Liver (tissue), 9 donors: ENCODE data around the gene OR6K3. TPM values are rescaled to one million over a fixed set of nuclear protein-coding genes. Genes with fewer than 3 reads are reported as not detected.

Experiments
- DNase-seq: peaks from one replicate; pipeline ENCODE4 v3.0.0-alpha.2; 2017; ENCODE audit warnings: low spot score
- H3K27ac ChIP-seq, 2 donors: one replicate each; pipeline ENCODE4 v1.7.0; 2013; ENCODE audit warnings: inconsistent platforms in 2 of 2, low read length in 2 of 2, control low read depth in 1 of 2, low read depth in 1 of 2, mild to moderate bottlenecking in 1 of 2
- H3K27me3 ChIP-seq, 4 donors: one replicate each; pipeline versions ENCODE4 v1.6.1 to v1.7.0; 2013; ENCODE audit warnings: low read length in 3 of 4, inconsistent platforms in 1 of 4, mild to moderate bottlenecking in 1 of 4, moderate library complexity in 1 of 4; ENCODE audit not compliant: control insufficient read depth in 4 of 4, insufficient read depth in 4 of 4
- H3K36me3 ChIP-seq, 4 donors: one replicate each; pipeline versions ENCODE4 v1.6.1 to v1.7.0; 2013; ENCODE audit warnings: low read length in 3 of 4, mild to moderate bottlenecking in 3 of 4, low read depth in 1 of 4, moderate library complexity in 1 of 4; ENCODE audit not compliant: control insufficient read depth in 4 of 4, insufficient read depth in 3 of 4
- H3K4me1 ChIP-seq, 4 donors: one replicate each; pipeline versions ENCODE4 v1.6.1 to v1.7.0; 2013; ENCODE audit warnings: low read length in 3 of 4, mild to moderate bottlenecking in 3 of 4, moderate library complexity in 1 of 4; ENCODE audit not compliant: control insufficient read depth in 4 of 4, insufficient read depth in 4 of 4
- H3K4me3 ChIP-seq, 3 donors: one replicate each; pipeline versions ENCODE4 v1.6.1 to v1.7.0; 2013; ENCODE audit warnings: low read length in 3 of 3, control low read depth in 1 of 3, low read depth in 1 of 3, mild to moderate bottlenecking in 1 of 3
- H3K9ac ChIP-seq, 2 donors: one replicate each; pipeline ENCODE4 v1.7.0; 2013; ENCODE audit warnings: low read length in 2 of 2, mild to moderate bottlenecking in 2 of 2, moderate library complexity in 2 of 2, control low read depth in 1 of 2, low read depth in 1 of 2
- H3K9me3 ChIP-seq, 4 donors: one replicate each; pipeline versions ENCODE4 v1.6.1 to v1.7.0; 2013; ENCODE audit warnings: low read length in 3 of 4; ENCODE audit not compliant: control insufficient read depth in 4 of 4
- EGR1 ChIP-seq, 2 donors: IDR thresholded peaks; 2 replicates each; pipeline ENCODE4 v1.6.1; 2016 to 2018; ENCODE audit warnings: antibody characterized with exemption in 2 of 2, low read depth in 2 of 2
- FOXA1 ChIP-seq: IDR thresholded peaks from 2 replicates; pipeline ENCODE4 v1.6.1; 2016; ENCODE audit warnings: antibody characterized with exemption
- FOXA2 ChIP-seq: IDR thresholded peaks from 2 replicates; pipeline ENCODE4 v1.6.1; 2016; ENCODE audit warnings: antibody characterized with exemption
- GABPA ChIP-seq, 2 donors: IDR thresholded peaks in 1 of 2; conservative IDR thresholded peaks in 1 of 2; 2 replicates each; pipeline ENCODE4 v1.6.1; 2016; ENCODE audit warnings: antibody characterized with exemption in 2 of 2, mild to moderate bottlenecking in 1 of 2, moderate library complexity in 1 of 2
- HNF4A ChIP-seq, 2 donors: conservative IDR thresholded peaks; 2 replicates each; pipeline ENCODE4 v1.6.1; 2016; ENCODE audit warnings: antibody characterized with exemption in 2 of 2, mild to moderate bottlenecking in 2 of 2
- HNF4G ChIP-seq: IDR thresholded peaks from 2 replicates; pipeline ENCODE4 v1.6.1; 2016; ENCODE audit warnings: antibody characterized with exemption
- JUND ChIP-seq, 2 donors: IDR thresholded peaks; 2 replicates each; pipeline ENCODE4 v1.6.1; 2016; ENCODE audit warnings: antibody characterized with exemption in 2 of 2
- MAX ChIP-seq: IDR thresholded peaks from 2 replicates; pipeline ENCODE4 v1.6.1; 2016; ENCODE audit warnings: antibody characterized with exemption
- NR2F2 ChIP-seq: IDR thresholded peaks from 2 replicates; pipeline ENCODE4 v1.6.1; 2016; ENCODE audit warnings: antibody characterized with exemption
- RAD21 ChIP-seq, 2 donors: IDR thresholded peaks; 2 replicates each; pipeline ENCODE4 v1.6.1; 2016; ENCODE audit warnings: antibody characterized with exemption in 2 of 2, mild to moderate bottlenecking in 2 of 2
- REST ChIP-seq: IDR thresholded peaks from 2 replicates; pipeline ENCODE4 v1.6.1; 2016; ENCODE audit warnings: antibody characterized with exemption, mild to moderate bottlenecking
- RXRA ChIP-seq, 2 donors: IDR thresholded peaks; 2 replicates each; pipeline ENCODE4 v1.6.1; 2017 to 2018; ENCODE audit warnings: antibody characterized with exemption in 2 of 2, mild to moderate bottlenecking in 1 of 2
- SP1 ChIP-seq: IDR thresholded peaks from 2 replicates; pipeline ENCODE4 v1.6.1; 2018; ENCODE audit warnings: antibody characterized with exemption, mild to moderate bottlenecking
- TAF1 ChIP-seq: conservative IDR thresholded peaks from 2 replicates; pipeline ENCODE4 v1.6.1; 2016; ENCODE audit warnings: antibody characterized with exemption, mild to moderate bottlenecking
- YY1 ChIP-seq: IDR thresholded peaks from 2 replicates; pipeline ENCODE4 v1.6.1; 2016; ENCODE audit warnings: antibody characterized with exemption, mild to moderate bottlenecking
- ZBTB33 ChIP-seq: IDR thresholded peaks from 2 replicates; pipeline ENCODE4 v1.6.1; 2016; ENCODE audit warnings: antibody characterized with exemption
- WGBS: extraction: QIAGEN DNeasy Blood & Tissue Kit; methylation state at CpG from one replicate; pipeline ENCODE4 v1.1.7; 2013; 5-methylcytosine and 5-hydroxymethylcytosine counted together
- polyA plus RNA-seq, 2 donors: library from polyadenylated mRNA; stranded (reverse) in 1 of 2; unstranded in 1 of 2; fragments of 200-250 nt in 1 of 2; fragments of >200 nt in 1 of 2; fragmentation: Nextera tagmentation in 1 of 2; extraction: Ambion mirVana in 1 of 2; gene quantifications; one replicate each; pipeline versions ENCODE4 v1.2.1 to v1.2.3, GENCODE V29; 2013 to 2015
- total RNA-seq, 2 donors: library from RNA; depleted of rRNA; stranded (reverse); fragments of >200 nt; gene quantifications; one replicate each; pipeline ENCODE4 v1.2.3, GENCODE V29; 2014
- TF ChIP-seq, protein P1 (sequence below): IDR thresholded peaks from 2 replicates; pipeline ENCODE4 v1.6.1; 2016; ENCODE audit warnings: antibody characterized with exemption
- TF ChIP-seq, protein P2 (sequence below): fragments of 150-350 bp; IDR thresholded peaks from 2 replicates; pipeline ENCODE4 v1.5.1; 2017; ENCODE audit warnings: improper control_type of control experiment, low read depth, low read length; ENCODE audit not compliant: missing input control
- donor health status: healthy.
- donor health status: healthy.
- donor health status: healthy.
- donor health status: healthy.
- donor health status: healthy.

Gene OR6K3
- total and polyA plus RNA-seq, 4 donors = 0.19 TPM; not detected in 3

DNA sequence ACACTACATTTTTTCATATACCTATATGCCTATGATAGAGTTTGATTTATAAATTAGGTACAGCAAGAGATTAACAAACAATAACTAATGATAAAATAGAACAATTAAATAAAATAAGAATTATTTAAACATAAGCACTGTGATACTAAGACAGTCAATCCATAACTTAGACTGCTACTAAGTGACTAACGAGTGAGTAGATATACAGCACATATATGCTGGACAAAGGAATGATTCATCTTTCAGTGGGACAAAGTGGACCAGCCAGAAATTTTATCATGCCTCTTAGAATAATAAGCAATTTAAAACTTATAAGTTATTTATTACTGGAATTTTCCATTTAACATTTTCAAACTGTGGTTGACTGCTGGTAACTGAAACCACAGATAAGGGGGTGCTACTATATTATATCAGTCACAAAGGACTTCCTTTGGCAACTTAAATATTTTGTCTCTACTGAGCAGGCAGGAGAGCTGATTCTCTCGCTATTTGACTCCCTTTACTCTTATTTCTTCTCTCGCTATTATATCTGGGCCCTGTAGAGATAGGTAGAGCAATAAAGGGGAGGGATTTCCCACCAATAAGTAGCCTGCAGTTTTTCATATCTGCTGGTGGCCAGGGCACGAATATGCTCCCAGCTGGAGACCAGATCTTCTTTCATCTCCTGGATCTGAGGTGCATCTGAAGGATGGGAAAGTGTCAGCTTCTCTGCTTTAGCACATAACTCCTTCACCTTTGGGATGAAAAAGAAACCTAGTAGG lies 44.8 kb downstream of the OR6K3 start:
- no peak overlapping the region for H3K4me3 ChIP-seq
- WGBS = 56% methylated on average over 4 of the region's 4 CpGs
- H3K9me3 ChIP-seq = no peaks in the 10 kb centered on the region
- H3K4me1 ChIP-seq = no peaks in the 10 kb centered on the region
- no peak overlapping the region for H3K9ac ChIP-seq
- peaks cover 0 to 3% (median 0%) of the 10 kb centered on the region in 4 donors for H3K27me3 ChIP-seq
- H3K27ac ChIP-seq = no peak overlapping the region
- H3K36me3 ChIP-seq = no peaks in the 10 kb centered on the region
- TF ChIP-seq NR2F2 (no peak), SP1 (no peak), HNF4G (no peak), FOXA1 (no peak), EGR1 (IDR thresholded peaks at IDR 0.05; ENCODE audit: low read depth in 2 of 2) (no peak), MAX (no peak), HNF4A (conservative IDR thresholded peaks at IDR 0.05) (no peak), ZBTB33 (no peak), TAF1 (no peak), RXRA (IDR thresholded peaks at IDR 0.05) (no peak), JUND (IDR thresholded peaks at IDR 0.05) (no peak), GABPA (IDR thresholded peaks at IDR 0.05 in 1 of 2, conservative IDR thresholded peaks at IDR 0.05 in 1 of 2) (no peak), REST (no peak)
- TF ChIP-seq, protein P1, sequence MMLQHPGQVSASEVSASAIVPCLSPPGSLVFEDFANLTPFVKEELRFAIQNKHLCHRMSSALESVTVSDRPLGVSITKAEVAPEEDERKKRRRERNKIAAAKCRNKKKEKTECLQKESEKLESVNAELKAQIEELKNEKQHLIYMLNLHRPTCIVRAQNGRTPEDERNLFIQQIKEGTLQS = no peak
- TF ChIP-seq, protein P2, sequence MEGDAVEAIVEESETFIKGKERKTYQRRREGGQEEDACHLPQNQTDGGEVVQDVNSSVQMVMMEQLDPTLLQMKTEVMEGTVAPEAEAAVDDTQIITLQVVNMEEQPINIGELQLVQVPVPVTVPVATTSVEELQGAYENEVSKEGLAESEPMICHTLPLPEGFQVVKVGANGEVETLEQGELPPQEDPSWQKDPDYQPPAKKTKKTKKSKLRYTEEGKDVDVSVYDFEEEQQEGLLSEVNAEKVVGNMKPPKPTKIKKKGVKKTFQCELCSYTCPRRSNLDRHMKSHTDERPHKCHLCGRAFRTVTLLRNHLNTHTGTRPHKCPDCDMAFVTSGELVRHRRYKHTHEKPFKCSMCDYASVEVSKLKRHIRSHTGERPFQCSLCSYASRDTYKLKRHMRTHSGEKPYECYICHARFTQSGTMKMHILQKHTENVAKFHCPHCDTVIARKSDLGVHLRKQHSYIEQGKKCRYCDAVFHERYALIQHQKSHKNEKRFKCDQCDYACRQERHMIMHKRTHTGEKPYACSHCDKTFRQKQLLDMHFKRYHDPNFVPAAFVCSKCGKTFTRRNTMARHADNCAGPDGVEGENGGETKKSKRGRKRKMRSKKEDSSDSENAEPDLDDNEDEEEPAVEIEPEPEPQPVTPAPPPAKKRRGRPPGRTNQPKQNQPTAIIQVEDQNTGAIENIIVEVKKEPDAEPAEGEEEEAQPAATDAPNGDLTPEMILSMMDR = no peak
- DNase-seq = no peak

DNA sequence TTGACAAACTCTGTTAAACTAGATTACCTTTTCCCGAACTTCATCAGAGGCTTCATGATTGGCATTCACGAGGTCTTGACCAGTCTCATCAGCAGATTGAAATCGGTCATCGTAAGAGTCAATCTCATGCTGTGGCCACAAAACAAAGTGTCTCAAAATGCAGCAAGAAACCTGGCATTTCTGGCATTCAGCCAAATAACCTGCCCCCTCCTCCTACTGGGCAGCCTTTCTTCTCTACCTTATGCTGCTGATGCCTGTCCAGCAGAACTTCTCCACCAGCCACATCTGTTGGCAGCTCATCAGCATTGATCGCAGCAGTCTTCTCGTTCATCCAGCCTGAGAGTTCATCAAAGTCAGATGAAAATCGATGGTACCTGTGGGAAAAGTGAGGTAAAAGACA lies 46.2 kb downstream of the OR6K3 start:
- H3K27ac ChIP-seq = no peak overlapping the region
- no peaks in the 10 kb centered on the region for H3K36me3 ChIP-seq
- no peak overlapping the region for H3K4me3 ChIP-seq
- H3K4me1 ChIP-seq = no peaks in the 10 kb centered on the region
- 82% methylated on average over 7 of the region's 7 CpGs for WGBS
- H3K9me3 ChIP-seq = no peaks in the 10 kb centered on the region
- H3K27me3 ChIP-seq = peaks cover 0 to 3% (median 0%) of the 10 kb centered on the region in 4 donors
- no peak for DNase-seq
- no peak overlapping the region for H3K9ac ChIP-seq
- TF ChIP-seq ZBTB33 (no peak), FOXA2 (no peak), NR2F2 (no peak), TAF1 (no peak), HNF4A (conservative IDR thresholded peaks at IDR 0.05) (no peak), MAX (no peak), JUND (IDR thresholded peaks at IDR 0.05) (no peak), RAD21 (IDR thresholded peaks at IDR 0.05) (no peak), GABPA (IDR thresholded peaks at IDR 0.05 in 1 of 2, conservative IDR thresholded peaks at IDR 0.05 in 1 of 2) (no peak), EGR1 (IDR thresholded peaks at IDR 0.05; ENCODE audit: low read depth in 2 of 2) (no peak), YY1 (no peak), RXRA (IDR thresholded peaks at IDR 0.05) (no peak)
- TF ChIP-seq, protein P2 = no peak
